ENCODE results near the gene UFD1.

UFD1 gene

DNA sequence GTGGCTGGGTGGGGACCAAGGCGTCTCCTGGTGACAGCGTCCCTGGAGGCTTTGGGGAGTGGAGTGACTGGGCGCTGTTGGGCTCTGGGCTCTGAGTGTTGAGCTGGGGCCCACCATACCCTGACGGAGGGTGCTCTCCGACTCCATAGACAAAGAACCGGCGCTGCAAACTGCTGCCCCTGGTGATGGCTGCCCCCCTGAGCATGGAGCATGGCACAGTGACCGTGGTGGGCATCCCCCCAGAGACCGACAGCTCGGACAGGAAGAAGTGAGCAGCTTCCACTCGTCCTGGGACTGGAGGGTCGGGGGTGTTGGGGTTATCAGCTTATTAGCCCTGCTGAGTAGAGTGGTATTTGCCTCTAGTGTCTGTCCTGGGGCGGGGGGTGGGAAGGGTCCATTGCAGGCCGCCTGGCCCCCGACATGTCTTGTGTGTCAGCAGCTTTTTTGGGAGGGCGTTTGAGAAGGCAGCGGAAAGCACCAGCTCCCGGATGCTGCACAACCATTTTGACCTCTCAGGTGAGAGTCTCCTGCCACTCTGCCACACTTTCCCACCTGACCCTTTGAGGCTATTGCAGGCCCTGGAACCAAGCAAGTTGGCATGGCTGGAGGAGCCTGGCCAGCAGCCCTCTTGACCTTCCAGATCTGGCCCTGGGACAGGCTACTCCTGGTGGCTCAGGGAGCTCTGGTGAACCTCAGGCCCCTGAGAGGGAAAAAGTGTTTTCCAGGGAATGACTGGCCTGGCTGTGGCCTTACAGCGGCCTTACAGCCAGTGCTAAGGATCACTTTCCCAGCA, 37.6 kb upstream of the UFD1 start:
- no peak for DNase-seq (ENCODE audit: low read depth in 1 of 2, low spot score in 1 of 2)

- DNase-seq (ENCODE audit: low read depth in 1 of 2, low spot score in 1 of 2), result no peak
Observed at GRCh38 chr22:19515654-19516377, 36.8 kb upstream of the UFD1 start.

- no peak for DNase-seq (ENCODE audit: low read depth in 1 of 2, low spot score in 1 of 2)
Observed at GRCh38 chr22:19514831-19515565, 36.0 kb upstream of the UFD1 start.

DNA sequence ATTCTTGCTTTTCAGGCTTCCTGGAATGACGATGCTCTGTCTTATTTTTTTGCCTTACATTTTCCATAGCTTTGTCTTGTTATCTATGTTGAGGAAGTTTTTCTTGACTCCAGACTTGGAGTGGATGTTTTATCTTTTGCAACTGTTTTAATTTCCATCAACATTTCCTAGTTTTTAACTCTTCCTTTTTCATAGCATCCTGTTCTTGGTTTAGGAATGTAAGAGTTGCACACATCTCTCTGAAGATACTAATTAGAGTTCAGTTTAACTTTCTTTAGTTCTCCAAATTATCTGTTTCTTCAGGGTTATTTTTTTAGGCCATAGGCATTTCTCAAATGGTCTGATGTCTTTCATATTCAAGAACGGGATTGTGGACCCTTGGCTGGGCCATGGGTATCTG, 34.8 kb upstream of the UFD1 start:
- no peak for DNase-seq (ENCODE audit: low read depth in 1 of 2, low spot score in 1 of 2)

- DNase-seq (ENCODE audit: low read depth in 1 of 2, low spot score in 1 of 2), result no peak
Observed at GRCh38 chr22:19510919-19511341, 31.9 kb upstream of the UFD1 start.

DNA sequence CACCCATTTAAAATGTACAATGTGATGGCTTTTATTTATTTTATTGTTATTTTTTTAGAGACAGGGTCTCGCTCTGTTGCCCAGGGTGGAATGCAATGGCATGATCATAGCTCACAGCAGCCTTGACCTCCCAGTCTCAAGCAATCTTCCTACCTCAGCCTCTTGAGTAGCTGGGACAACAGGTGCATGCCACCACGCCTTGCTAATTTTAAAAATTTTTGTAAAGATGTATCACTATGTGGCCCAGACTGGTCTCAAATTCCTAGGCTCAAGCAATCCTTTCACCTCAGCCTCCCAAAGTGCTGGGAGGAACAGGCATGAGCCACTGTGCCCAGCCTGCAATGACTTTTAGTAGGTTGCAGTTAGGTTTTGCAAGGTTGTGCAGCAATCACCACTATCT, 30.9 kb upstream of the UFD1 start:
- no peak for DNase-seq (ENCODE audit: low read depth in 1 of 2, low spot score in 1 of 2)

DNA sequence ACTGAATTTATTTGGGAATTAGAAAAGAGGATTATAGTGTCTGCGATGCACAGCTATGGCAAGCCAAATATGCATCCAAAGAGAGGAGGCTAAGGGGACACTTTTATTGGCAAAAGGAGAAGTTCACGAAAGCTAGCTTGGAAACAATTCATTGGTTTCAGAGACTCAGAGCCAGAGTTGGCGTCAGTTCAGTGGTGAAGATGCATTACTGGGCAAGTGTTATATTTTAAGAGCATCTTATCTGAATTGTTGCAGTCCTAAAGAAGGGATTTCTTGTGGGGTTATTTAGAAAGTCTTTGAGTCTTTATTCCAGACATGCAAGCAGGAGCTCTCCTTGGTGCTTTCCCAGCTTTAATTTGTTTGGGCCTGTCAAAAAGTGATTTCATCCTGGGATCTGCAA, 30.2 kb upstream of the UFD1 start:
- DNase-seq (ENCODE audit: low read depth in 1 of 2, low spot score in 1 of 2), result no peak

- DNase-seq (ENCODE audit: low read depth in 1 of 2, low spot score in 1 of 2), result no peak
Observed at GRCh38 chr22:19508024-19508776, 29.2 kb upstream of the UFD1 start.

- DNase-seq (ENCODE audit: low read depth in 1 of 2, low spot score in 1 of 2), result no peak
Observed at GRCh38 chr22:19507534-19507861, 28.5 kb upstream of the UFD1 start.

- no peak for DNase-seq (ENCODE audit: low read depth in 1 of 2, low spot score in 1 of 2)
Observed at GRCh38 chr22:19506212-19506611, 27.2 kb upstream of the UFD1 start.

DNA sequence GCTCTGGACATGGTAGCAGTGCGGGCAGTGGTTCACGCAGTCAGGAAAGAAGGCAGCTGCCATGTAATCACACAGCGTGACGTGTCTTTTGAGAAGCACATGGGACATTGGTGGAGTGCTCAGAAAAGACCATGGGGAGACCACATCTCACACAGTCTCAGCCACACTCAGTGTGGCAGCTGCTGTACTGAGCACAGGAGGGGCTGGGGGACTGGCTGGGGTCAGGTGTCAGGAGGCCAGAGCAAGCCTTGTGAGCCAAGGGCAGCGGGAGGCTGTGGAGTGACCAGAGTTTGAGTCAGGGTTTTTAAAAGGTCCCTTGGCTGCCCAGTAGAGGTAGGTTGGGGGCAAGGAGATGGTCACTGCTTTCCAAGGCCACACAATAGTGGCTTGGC, 26.7 kb upstream of the UFD1 start:
- DNase-seq (ENCODE audit: low read depth in 1 of 2, low spot score in 1 of 2), result no peak

DNA sequence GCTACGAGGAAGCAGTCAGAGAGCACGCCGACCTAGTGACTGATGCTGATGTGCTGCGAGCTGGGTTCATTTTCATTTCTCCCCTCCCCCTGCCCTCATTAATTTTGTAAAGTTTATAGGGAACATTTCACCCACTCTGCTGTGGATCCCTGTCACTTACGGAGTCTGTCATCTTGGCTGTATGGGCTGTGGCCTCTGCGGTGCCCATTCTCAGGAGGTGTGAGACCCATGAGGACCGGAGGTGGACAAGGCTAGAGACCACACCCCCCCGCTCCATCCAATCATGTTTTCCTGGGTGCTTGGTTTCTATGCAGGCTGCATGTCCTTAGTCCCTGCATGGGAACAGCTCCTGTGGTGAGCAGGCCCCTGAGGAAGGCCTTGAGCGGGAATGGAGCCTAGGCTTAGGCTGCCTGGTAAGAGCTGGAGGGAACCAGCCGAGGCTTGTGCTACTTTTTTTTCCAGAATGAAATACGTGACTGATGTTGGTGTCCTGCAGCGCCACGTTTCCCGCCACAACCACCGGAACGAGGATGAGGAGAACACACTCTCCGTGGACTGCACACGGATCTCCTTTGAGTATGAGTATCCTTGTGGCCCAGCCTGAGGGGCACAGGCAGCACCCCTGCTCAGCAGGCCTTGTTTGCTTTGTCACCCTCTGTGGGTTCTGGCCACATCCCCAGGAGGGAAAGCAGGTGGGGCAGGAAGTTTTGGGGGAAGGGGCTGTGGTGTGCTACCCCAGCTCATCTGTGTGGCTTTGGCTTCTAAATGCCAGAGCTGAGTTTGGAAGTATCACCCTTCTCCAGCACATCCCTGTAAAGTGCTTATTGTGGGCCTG, 26.1 kb upstream of the UFD1 start:
- DNase-seq (ENCODE audit: low read depth in 1 of 2, low spot score in 1 of 2), result no peak

DNA sequence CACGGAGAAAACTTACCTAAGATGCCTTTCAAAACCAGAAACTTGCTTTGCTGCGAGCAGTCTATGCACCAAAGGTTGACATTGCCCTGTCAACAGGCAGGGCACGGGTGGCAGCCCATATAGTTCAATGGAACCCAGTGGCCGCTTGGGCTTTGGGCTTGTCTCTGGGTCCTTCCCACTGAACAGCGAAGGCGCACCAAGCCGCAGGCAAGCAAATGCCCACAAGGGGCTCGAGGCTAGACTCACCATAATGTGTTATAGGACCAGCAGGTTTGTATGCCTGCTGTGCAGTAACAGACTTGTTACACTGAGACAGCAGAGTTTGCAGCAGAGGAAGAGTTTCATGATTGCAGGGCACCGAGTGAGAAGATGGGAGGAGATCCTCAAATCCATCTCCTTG, 24.9 kb upstream of the UFD1 start:
- no peak for DNase-seq (ENCODE audit: low read depth in 1 of 2, low spot score in 1 of 2)

GRCh38 chr22:19503367-19503766, 24.4 kb upstream of the UFD1 start:
- DNase-seq (ENCODE audit: low read depth in 1 of 2, low spot score in 1 of 2), result no peak

DNA sequence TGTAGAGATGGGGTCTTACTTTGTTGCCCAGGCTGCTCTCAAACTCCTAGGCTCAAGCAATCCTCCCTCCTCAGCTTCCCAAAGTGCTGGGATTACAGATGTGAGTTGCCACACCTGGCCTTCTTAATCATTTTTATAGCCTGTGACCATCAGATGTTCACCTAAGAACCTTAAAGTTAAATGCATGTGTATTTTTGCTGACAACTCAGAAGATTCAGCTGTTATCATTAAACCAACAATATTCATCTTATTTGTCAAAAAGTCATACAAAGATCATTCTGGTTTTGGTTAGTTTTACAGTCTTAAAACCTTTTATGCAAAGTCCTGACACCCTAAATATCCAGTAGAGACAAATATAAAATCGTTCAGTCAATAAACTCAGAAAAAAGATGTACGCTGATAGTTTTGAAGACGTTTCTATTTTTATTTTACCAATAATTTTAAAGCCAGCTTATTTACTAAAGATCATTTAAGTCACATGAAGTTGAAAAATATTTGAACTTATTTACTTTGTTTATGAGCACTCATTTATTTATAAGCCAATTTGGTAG, 23.0 kb upstream of the UFD1 start:
- DNase-seq (ENCODE audit: low read depth in 1 of 2, low spot score in 1 of 2), result no peak

DNA sequence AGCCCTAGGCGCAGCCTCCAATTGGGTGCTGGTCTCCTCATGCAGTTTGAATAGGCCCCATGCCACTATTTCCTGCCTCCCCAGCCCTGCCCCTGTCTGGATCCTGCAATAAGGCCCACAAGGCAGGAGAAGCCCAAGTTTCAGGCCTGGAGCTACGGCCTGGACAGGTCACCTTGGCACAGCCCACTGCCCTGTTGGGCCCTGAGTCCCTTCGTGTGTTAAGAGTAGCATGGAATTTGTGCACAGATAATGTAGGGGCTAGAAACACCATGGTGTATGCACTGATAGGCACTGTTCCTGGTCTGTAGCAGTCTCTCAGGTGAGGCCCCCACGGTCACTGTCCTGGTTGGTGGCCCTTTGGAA, 20.9 kb upstream of the UFD1 start:
- no peak for DNase-seq (ENCODE audit: low read depth in 1 of 2, low spot score in 1 of 2)

GRCh38 chr22:19499236-19499879, 20.4 kb upstream of the UFD1 start:
- DNase-seq (ENCODE audit: low read depth in 1 of 2, low spot score in 1 of 2), result no peak

- DNase-seq (ENCODE audit: low read depth in 1 of 2, low spot score in 1 of 2), result no peak
Observed at GRCh38 chr22:19498866-19499190, 19.8 kb upstream of the UFD1 start.

- DNase-seq (ENCODE audit: low read depth in 1 of 2, low spot score in 1 of 2), result no peak
Observed at GRCh38 chr22:19498154-19498865, 19.3 kb upstream of the UFD1 start.

All from stimulated activated CD4-positive, alpha-beta T cell treated with anti-CD3 and anti-CD28 coated beads, Interleukin-15, amount 100 ng/mL, for 1 hour (primary cell).